HG02678 (cell line): ENCODE measurements around the gene TBC1D22A.

Experiments
- ATAC-seq: cut with Tn5 transposase; IDR thresholded peaks from one replicate; pipeline ENCODE4 v1.9.1; 2021; ENCODE audit warnings: mild to moderate bottlenecking, moderate library complexity; ENCODE audit not compliant: unreplicated experiment

The TBC1D22A gene

DNA sequence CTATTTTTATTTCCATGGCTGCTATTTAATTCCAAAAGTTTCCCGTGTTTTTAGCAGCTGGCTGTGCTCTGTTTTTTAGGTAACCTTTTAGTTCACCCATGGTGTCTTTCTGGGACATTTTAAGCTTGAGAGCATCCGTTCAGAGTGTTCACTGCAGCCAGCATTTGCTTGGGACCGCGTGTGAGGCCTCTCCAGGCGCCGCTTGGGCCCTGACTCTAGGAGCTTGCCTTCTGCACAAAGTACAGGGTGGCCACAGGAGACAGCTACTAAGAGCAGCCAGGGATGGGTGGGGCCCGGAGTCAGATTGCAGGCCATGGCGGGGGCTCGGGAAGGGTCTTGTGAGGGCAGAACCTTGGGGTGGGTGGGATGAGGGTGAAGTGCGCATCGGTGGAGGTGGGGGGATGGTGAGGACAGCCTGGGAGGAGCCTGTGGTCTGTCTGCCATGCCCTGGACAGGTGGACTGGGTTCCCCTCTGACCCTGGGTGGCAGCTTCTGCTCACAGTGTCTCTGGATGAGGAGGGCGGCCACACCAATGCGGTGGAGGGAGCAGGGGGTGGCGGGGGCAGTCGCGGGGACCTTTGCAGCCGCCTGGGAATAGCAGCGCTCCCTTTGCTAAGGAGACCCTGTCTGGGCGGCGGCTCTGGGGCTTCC is 288.1 kb downstream of the TBC1D22A start:
- ATAC-seq = no peak

DNA sequence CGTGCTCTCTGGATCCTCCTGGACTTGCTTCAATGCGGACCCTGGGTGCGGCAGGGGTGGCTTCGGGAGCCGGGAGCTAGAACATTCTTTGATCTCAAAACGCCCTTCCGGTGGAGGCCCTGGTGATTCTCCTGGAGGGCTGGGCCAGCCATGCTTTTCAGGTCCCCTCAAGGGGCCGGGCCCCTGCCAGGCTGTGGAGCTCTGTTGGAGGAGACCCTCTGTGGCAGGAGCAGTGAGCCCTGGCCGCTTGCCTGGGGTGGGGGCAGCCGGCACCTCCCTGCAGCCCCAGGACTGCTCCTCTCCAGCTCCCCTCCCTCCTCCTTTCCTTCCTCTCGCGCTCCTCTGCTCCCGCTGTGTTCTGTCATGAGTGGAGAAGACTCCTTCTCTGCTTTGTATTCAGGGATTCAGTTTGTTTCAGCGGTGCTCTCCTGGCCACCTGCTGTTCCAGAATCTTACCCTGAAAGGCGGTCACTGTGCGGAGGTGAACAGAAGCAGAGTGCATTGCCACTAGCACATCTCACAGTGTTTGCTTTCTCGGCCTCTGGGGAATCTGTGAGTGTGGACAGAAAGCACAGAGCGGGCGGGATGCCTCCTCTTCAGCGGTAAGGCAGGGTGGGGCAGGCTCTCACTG is 289.1 kb downstream of the TBC1D22A start:
- no peak for ATAC-seq

- no peak for ATAC-seq
These were observed 290.0 kb downstream of the TBC1D22A start for GRCh38 chr22:47052236-47053012.

GRCh38 chr22:47053013-47053725 is 290.7 kb downstream of the TBC1D22A start:
- ATAC-seq = no peak

GRCh38 chr22:47053726-47054141 is 291.3 kb downstream of the TBC1D22A start:
- no peak for ATAC-seq

DNA sequence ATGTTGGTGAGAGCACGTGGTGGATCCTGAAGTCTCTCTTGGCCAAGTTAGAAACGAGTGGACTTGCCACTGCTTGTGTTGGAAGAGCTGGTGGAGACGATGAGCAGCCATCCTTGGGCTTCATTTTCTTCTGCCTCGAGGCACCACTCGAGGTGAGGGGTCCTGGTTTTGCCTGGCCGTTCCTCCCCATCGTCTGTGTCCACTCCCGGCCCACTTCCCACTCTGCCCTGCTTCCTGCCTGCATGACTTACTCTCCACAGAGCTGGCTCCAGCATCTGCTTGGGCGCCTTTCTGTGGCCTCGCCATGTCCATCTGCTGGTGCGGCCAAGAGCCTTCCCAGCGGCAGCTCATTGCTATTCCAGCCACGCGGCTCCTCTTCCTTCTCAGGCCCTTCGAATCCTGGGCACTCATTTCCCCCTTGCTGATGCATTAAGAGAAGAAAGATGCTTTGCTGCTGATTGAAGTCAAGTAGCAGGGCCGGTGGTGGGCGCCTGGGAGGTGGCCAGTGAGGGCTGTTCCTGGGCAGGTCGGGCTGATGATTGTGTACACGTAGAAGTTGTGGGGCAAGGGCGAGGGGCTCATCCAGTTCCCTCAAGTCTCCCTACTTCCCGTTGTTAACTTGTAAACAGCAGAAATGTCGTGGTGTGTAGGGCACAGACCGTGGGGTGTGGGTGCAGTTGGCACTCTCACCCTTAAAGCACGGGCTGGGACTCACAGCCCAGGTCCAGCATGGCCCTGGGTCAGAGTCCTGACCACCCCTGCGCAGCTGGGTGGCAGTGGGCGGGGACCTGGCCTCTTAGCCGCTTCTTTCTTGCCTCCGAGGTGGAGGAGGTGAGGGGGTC is 292.0 kb downstream of the TBC1D22A start:
- no peak for ATAC-seq

DNA sequence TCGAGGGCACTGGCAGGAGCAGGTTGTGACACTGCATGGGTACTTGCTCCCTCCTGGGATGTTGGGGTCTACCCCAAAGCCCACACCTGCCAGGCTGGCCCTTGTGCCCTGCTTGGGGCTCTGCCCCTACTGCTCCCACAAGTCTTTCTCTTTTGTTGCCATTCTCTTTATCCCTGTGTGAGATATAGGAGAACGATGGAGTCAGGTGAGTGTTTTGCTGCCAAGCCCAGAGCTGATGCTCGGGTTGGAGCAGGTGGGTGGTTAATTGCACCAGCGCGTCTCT is 292.6 kb downstream of the TBC1D22A start:
- no peak for ATAC-seq

GRCh38 chr22:47055461-47055860 is 293.0 kb downstream of the TBC1D22A start:
- ATAC-seq = no peak

- no peak for ATAC-seq
These were observed 293.5 kb downstream of the TBC1D22A start for GRCh38 chr22:47055921-47056320.

GRCh38 chr22:47056361-47056760 is 293.9 kb downstream of the TBC1D22A start:
- ATAC-seq = no peak

- no peak for ATAC-seq
These were observed 294.5 kb downstream of the TBC1D22A start for GRCh38 chr22:47056776-47057470.

- ATAC-seq = no peak
These were observed 295.6 kb downstream of the TBC1D22A start for GRCh38 chr22:47057916-47058585.

DNA sequence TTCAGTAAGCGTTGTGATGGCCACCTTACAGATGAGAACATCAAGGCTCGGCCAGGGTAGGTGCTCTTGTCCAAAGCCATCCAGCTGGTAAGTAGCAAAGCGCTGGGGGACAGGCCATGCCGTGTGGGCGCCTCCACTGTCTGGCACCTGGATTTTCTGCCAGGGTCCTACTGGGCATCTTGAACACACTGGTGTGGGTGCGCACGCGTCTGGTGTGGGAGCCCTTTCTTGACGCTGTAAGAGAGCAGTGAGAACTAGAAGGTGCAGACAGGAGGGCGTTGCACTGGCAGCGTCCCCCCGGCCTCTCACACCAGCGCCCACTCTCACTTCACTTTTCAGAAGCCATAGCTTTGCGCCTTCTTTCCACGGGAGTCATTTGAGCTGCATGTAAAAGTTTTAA is 296.6 kb downstream of the TBC1D22A start:
- no peak for ATAC-seq

- no peak for ATAC-seq
These were observed 297.3 kb downstream of the TBC1D22A start for GRCh38 chr22:47059701-47060161.

DNA sequence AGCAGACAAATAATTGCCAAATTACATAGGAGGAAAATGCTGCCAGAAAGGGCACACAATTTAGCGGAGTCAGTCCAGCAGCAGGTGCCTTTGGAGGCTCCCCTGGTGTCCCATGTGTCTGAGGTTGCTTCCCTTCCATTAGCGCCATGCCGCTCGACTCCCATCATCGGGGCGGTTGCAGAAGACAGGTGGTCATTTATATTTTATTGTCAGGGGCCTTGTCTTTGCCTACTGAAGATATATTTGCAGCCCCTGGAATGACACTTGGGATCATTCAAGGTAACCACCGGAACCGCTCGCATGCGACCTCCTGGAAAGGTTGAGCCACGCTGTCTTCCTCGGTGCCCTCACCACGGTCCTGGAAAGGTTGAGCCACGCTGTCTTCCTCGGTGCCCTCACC is 298.3 kb downstream of the TBC1D22A start:
- ATAC-seq = no peak

GRCh38 chr22:47061226-47061625 is 298.8 kb downstream of the TBC1D22A start:
- no peak for ATAC-seq

GRCh38 chr22:47062126-47062525 is 299.7 kb downstream of the TBC1D22A start:
- ATAC-seq = no peak

DNA sequence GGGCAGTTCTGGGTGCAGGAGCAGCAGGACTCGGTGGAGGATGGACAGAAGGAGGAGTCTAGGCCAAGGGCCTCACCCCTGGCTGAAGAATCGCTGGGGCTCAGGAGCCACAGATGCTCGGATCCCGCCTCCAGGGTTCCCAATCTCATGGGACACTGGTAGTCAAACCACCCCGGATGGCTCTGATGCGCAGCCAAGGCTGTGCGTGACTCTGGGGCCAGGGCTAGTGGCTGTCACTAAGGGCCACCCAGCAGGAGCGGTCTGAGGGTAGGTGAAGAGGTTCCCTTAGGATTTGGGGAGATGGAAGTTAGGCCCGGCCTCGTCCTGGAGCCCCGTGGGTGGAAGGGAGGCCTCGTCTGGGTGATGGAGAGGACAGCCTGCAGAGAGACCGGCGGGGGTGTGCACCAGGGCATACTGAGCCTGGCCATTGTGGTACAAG is 300.6 kb downstream of the TBC1D22A start:
- no peak for ATAC-seq

- ATAC-seq = no peak
These were observed 301.2 kb downstream of the TBC1D22A start for GRCh38 chr22:47063606-47064005.
